ENCODE results near the gene SMYD2. TPM values are rescaled to one million over a fixed set of nuclear protein-coding genes. Genes with fewer than 3 reads are reported as not detected.

SMYD2 gene
- total and polyA plus RNA-seq, 8 donors, result 12.9 to 26.3 (median 16.8) TPM

DNA sequence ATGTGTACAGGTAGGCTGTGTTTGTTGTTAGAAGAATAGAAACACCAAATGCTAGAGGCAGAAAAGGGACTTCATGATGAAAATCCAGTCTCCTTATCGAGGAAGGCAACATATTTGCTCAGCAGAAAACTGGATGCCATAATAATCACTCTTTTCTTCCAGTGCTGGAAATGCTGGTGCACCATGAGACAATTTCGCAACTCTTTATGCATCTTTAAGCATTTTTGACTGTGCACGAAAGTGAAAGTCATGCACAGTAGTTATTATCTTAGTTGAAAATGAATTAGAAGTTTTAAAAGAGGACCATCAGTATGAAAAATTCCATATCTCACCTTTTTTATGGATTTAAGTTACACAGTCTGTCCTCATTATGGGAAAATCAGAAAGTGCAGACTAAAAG is 29.1 kb downstream of the SMYD2 start:
- Histone ChIP-seq H3K4me3 (no peak overlapping the region), H3K27ac (no peak overlapping the region), H3K27me3 (no peaks in the 10 kb centered on the region), H3K36me3 (no peaks in the 10 kb centered on the region), H3K9me3 (no peaks in the 10 kb centered on the region), H3K4me1 (no peaks in the 10 kb centered on the region)
- WGBS, 2 donors, result 79 to 84% methylated on average over 3 of the region's 3 CpGs
- no peak for DNase-seq
- no peak for ATAC-seq
- intact Hi-C loops (cut with DNase I), result no loop called here
- no peak for TF ChIP-seq CTCF (IDR thresholded peaks at IDR 0.05)
- FAIRE-seq, result no peak

DNA sequence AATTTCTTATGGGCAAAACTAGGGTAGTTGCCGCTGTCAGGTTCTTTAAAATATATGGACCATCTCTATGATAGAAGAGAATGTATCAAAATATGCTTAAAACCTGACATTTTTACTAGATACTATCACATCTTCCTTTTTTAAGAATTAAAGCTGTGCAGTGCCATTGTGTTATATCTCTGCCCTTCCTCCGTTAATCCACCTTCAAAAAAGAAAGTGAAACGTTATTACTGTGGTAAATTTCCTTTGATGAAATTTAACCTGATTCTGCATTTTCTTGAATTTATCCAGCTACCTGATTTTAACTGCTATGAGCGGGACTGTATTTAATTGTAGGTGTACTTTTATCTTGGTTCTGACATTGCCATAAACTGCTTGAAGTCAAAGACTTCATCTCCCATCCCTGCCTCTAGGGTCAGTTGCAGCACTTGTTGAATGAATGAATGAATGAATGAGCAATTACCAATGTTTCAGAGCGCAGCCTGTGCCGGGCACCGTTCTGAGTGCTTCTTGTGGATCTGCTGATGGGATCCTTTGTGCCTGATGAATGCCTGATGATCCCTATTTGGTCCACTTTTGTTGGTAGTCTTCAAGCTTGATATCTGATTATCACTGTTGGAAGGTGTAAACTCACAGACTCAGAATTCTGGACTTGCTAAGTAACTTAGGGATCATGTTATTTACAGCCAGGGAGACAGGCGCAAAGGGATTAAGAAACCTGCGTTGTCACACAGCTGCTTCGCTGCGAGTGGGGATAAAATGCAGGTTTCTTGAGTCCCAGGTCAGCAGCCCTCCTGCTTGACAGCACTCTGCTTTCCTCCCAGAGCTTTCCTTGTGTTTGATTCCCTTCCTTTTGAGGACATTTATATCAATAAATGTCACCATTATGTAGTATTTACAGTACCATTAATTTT is 30.1 kb downstream of the SMYD2 start:
- no peak for FAIRE-seq
- H3K27me3 ChIP-seq, result no peaks in the 10 kb centered on the region
- no peak for DNase-seq
- intact Hi-C loops (cut with DNase I), result no loop called here
- no peak for ATAC-seq
- H3K36me3 ChIP-seq, result no peaks in the 10 kb centered on the region
- no peak overlapping the region for H3K27ac ChIP-seq
- H3K4me1 ChIP-seq, result no peaks in the 10 kb centered on the region
- H3K4me3 ChIP-seq, result no peak overlapping the region
- no peaks in the 10 kb centered on the region for H3K9me3 ChIP-seq
- TF ChIP-seq CTCF (IDR thresholded peaks at IDR 0.05), result no peak
- 82 to 84% methylated on average over 11 of the region's 11 CpGs for WGBS, 2 donors

GRCh38 chr1:214312530-214313051 is 31.6 kb downstream of the SMYD2 start:
- 83 to 87% methylated on average over 10 of the region's 10 CpGs for WGBS, 2 donors
- Histone ChIP-seq H3K9me3 (no peaks in the 10 kb centered on the region), H3K36me3 (no peaks in the 10 kb centered on the region), H3K27me3 (no peaks in the 10 kb centered on the region), H3K4me3 (no peak overlapping the region), H3K27ac (no peak overlapping the region), H3K4me1 (no peaks in the 10 kb centered on the region)
- DNase-seq (no peak), FAIRE-seq (no peak), ATAC-seq (no peak)
- TF ChIP-seq CTCF (IDR thresholded peaks at IDR 0.05), result no peak
- intact Hi-C loops (cut with DNase I), result no loop called here

- H3K27me3 ChIP-seq, result no peaks in the 10 kb centered on the region
- 86 to 87% methylated on average over 5 of the region's 5 CpGs for WGBS, 2 donors
- no peak overlapping the region for H3K27ac ChIP-seq
- intact Hi-C loops (cut with DNase I), result no loop called here
- ATAC-seq (no peak), DNase-seq (no peak), FAIRE-seq (no peak)
- TF ChIP-seq CTCF (IDR thresholded peaks at IDR 0.05), result no peak
- H3K4me1 ChIP-seq, result no peaks in the 10 kb centered on the region
- H3K9me3 ChIP-seq, result no peaks in the 10 kb centered on the region
- H3K36me3 ChIP-seq, result peaks cover 0 to 5% (median 0%) of the 10 kb centered on the region in 3 donors
- H3K4me3 ChIP-seq, result no peak overlapping the region
These were observed 33.4 kb downstream of the SMYD2 start for GRCh38 chr1:214314178-214314843.

Data from pancreas (tissue), 10 donors.